HepG2 (cell line): ENCODE data around the gene CXXC5. TPM values are rescaled to one million over a fixed set of nuclear protein-coding genes. Genes with fewer than 3 reads are reported as not detected.

Experiments used
- ATAC-seq: fragments of 200-7000 bp; cut with Tn5 transposase; 3 replicates; pipeline ENCODE4 v1.9.1; 2020; ENCODE audit warnings: mild to moderate bottlenecking, moderate library complexity
- BruUV-seq: library from RNA; stranded (reverse); fragments of 400-500 nt; replicated peaks from 2 replicates; lab custom pipeline; 2021; lab: Mats Ljungman, UMichigan
- CTCF ChIA-PET: fragments of 300-600 bp; formaldehyde crosslinking; extraction: SDS; loops from one replicate; lab custom pipeline; 2021; ENCODE audit warnings: low total read pairs, inconsistent platforms, low intra/inter-chr PET ratio; lab: Yijun Ruan, JAX
- POLR2A ChIA-PET: fragments of 350-600 bp; sonication (Branson Sonifier 250); formaldehyde crosslinking; loops from one replicate; lab custom pipeline; 2020; ENCODE audit warnings: antibody characterized with exemption, inconsistent platforms; lab: Yijun Ruan, JAX
- DNase-seq: peaks from one replicate; pipeline ENCODE4 v3.0.0-alpha.2; 2015; ENCODE audit warnings: low spot score
- FAIRE-seq: peaks from 3 replicates; lab custom pipeline; 2011; peaks lifted over from hg19 to GRCh38; lab: Jason Lieb, UNC
- H2AFZ ChIP-seq: one replicate; pipeline ENCODE4 v1.6.1; 2011; ENCODE audit warnings: low read length, inconsistent platforms
- H3K27ac ChIP-seq: fragments of 300-600 bp; 3 replicates; pipeline ENCODE4 v1.8.0; 2011; ENCODE audit warnings: mixed run types, mild to moderate bottlenecking, mixed read lengths, low read length, inconsistent platforms; ENCODE audit not compliant: insufficient read depth; ENCODE audit errors: extremely low read length
- H3K27me3 ChIP-seq, 2 experiments: fragments of 200-600 bp in 1 of 2; 2 replicates in 1 of 2; 3 replicates in 1 of 2; pipeline versions ENCODE4 v1.6.0 to v1.8.0; 2011; ENCODE audit warnings: low read length in 2 of 2, mild to moderate bottlenecking in 2 of 2, moderate library complexity in 2 of 2, inconsistent platforms in 1 of 2; ENCODE audit not compliant: insufficient read depth in 2 of 2, control insufficient read depth in 1 of 2
- H3K36me3 ChIP-seq, 2 experiments: fragments of 200-600 bp in 1 of 2; replicated peaks in 1 of 2; 2 replicates in 1 of 2; 3 replicates in 1 of 2; pipeline versions ENCODE4 v1.5.1 to v1.8.0; 2011; ENCODE audit warnings: low read length in 2 of 2, inconsistent platforms in 1 of 2; ENCODE audit not compliant: insufficient read depth in 2 of 2, control insufficient read depth in 1 of 2
- H3K4me1 ChIP-seq: 2 replicates; pipeline ENCODE4 v1.5.1; 2012; ENCODE audit warnings: low read length, inconsistent platforms; ENCODE audit not compliant: insufficient read depth
- H3K4me2 ChIP-seq: 2 replicates; pipeline ENCODE4 v1.6.0; 2011; ENCODE audit warnings: low read depth, low read length, inconsistent platforms
- H3K4me3 ChIP-seq, 3 experiments: fragments of 200-600 bp in 1 of 3; sonication (generic), shearing (Covaris generic) in 1 of 3; replicated peaks in 1 of 3; 2 replicates each; pipeline ENCODE4 v1.5.1; 2011 to 2016; ENCODE audit warnings: low read length in 3 of 3, inconsistent platforms in 2 of 3, low read depth in 2 of 3, mild to moderate bottlenecking in 2 of 3, control low read depth in 1 of 3, mixed read lengths in 1 of 3; ENCODE audit not compliant: insufficient read depth in 1 of 3
- H3K79me2 ChIP-seq: one replicate; pipeline ENCODE4 v1.6.1; 2011; ENCODE audit warnings: low read length, inconsistent platforms; ENCODE audit not compliant: insufficient read depth
- H3K9ac ChIP-seq: 2 replicates; pipeline ENCODE4 v1.6.0; 2011; ENCODE audit warnings: mild to moderate bottlenecking, low read depth, low read length, inconsistent platforms; ENCODE audit not compliant: insufficient read depth
- H3K9me3 ChIP-seq: 2 replicates; pipeline ENCODE4 v1.5.1; 2012; ENCODE audit warnings: mild to moderate bottlenecking, low read length
- H4K20me1 ChIP-seq: 2 replicates; pipeline ENCODE4 v1.6.0; 2011; ENCODE audit warnings: inconsistent platforms, mild to moderate bottlenecking, low read length, moderate library complexity; ENCODE audit not compliant: insufficient read depth
- ATAD3A ChIP-seq: sonication (generic); formaldehyde crosslinking; IDR thresholded peaks from 2 replicates; pipeline ENCODE4 v1.4.0; 2020; ENCODE audit warnings: missing genetic modification reagents
- BCLAF1 ChIP-seq: fragments of 450-650 bp; IDR thresholded peaks from 2 replicates; pipeline ENCODE4 v1.6.1; 2017; ENCODE audit warnings: mild to moderate bottlenecking
- CREB3 ChIP-seq: sonication (generic); formaldehyde crosslinking; IDR thresholded peaks from 2 replicates; pipeline ENCODE4 v1.5.0; 2020; ENCODE audit warnings: missing genetic modification reagents
- FOSL1 ChIP-seq: sonication (generic); formaldehyde crosslinking; IDR thresholded peaks from 2 replicates; pipeline ENCODE4 v1.9.0; 2021; ENCODE audit warnings: missing genetic modification reagents, borderline replicate concordance
- HOXD1 ChIP-seq: sonication (generic); formaldehyde crosslinking; IDR thresholded peaks from 2 replicates; pipeline ENCODE4 v1.5.0; 2020; ENCODE audit warnings: missing genetic modification reagents
- IRF9 ChIP-seq: sonication (generic); formaldehyde crosslinking; IDR thresholded peaks from 2 replicates; pipeline ENCODE4 v1.8.0; 2022; ENCODE audit warnings: missing genetic modification reagents, mild to moderate bottlenecking, borderline replicate concordance
- KMT2A ChIP-seq: sonication (generic); formaldehyde crosslinking; IDR thresholded peaks from 2 replicates; pipeline ENCODE4 v1.4.0; 2020; ENCODE audit warnings: missing genetic modification reagents
- SAFB2 ChIP-seq: sonication (generic); formaldehyde crosslinking; IDR thresholded peaks from 2 replicates; pipeline ENCODE4 v1.5.1; 2020; ENCODE audit warnings: missing genetic modification reagents, low read depth, mild to moderate bottlenecking, borderline replicate concordance
- TEAD3 ChIP-seq: optimal IDR thresholded peaks from 2 replicates; pipeline ENCODE3; 2016; ENCODE audit warnings: borderline replicate concordance
- YY1 ChIP-seq: IDR thresholded peaks from 2 replicates; pipeline ENCODE4 v1.6.1; 2011; ENCODE audit warnings: low read length, low read depth, moderate library complexity, mild to moderate bottlenecking; ENCODE audit not compliant: insufficient read depth, insufficient replicate concordance
- ZBTB37 ChIP-seq: sonication (generic); formaldehyde crosslinking; IDR thresholded peaks from 2 replicates; pipeline ENCODE4 v1.4.0; 2020; ENCODE audit warnings: mild to moderate bottlenecking, missing genetic modification reagents
- ZIK1 ChIP-seq: sonication (generic); formaldehyde crosslinking; IDR thresholded peaks from 2 replicates; pipeline ENCODE4 v1.5.0; 2020; ENCODE audit warnings: mild to moderate bottlenecking, low read depth, missing genetic modification reagents, borderline replicate concordance
- ZNF263 ChIP-seq: sonication (generic); formaldehyde crosslinking; IDR thresholded peaks from 2 replicates; pipeline ENCODE4 v1.4.0; 2020; ENCODE audit warnings: missing genetic modification reagents
- ZNF44 ChIP-seq: sonication (generic); formaldehyde crosslinking; IDR thresholded peaks from 2 replicates; pipeline ENCODE4 v1.5.1; 2020; ENCODE audit warnings: mild to moderate bottlenecking, missing genetic modification reagents
- ZNF605 ChIP-seq: sonication (generic); formaldehyde crosslinking; IDR thresholded peaks from 2 replicates; pipeline ENCODE4 v1.8.0; 2022; ENCODE audit warnings: mild to moderate bottlenecking, missing genetic modification reagents
- ZNF704 ChIP-seq: sonication (generic); formaldehyde crosslinking; IDR thresholded peaks from 2 replicates; pipeline ENCODE4 v1.8.1; 2023; ENCODE audit warnings: mild to moderate bottlenecking, inconsistent platforms, moderate library complexity, missing genetic modification reagents, borderline replicate concordance
- ZNF776 ChIP-seq: sonication (generic); formaldehyde crosslinking; IDR thresholded peaks from 2 replicates; pipeline ENCODE4 v1.4.0; 2020; ENCODE audit warnings: mild to moderate bottlenecking, missing genetic modification reagents
- ZNF792 ChIP-seq: IDR thresholded peaks from 2 replicates; pipeline ENCODE4 v1.6.1; 2016
- WGBS: methylation state at CpG from one replicate; pipeline ENCODE4 v1.1.6; 2017; ENCODE audit warnings: low lambda C conversion rate; 5-methylcytosine and 5-hydroxymethylcytosine counted together
- in situ Hi-C: cut with HindIII; loops from 2 replicates; pipeline ENCODE4 v1.10.0; 2017; ENCODE audit warnings: low pct_unique_long_range_greater_than_20kb; ENCODE audit not compliant: extremely low pct_ligation_motif_present
- intact Hi-C: fragments of 100-400 bp; cut with micrococcal nuclease; formaldehyde crosslinking; loops from one replicate; pipeline ENCODE4 v1.10.0; 2022; ENCODE audit not compliant: unreplicated experiment
- polyA plus RNA-seq, 8 experiments: library from polyadenylated mRNA; depleted of rRNA in 3 of 8; stranded (reverse) in 7 of 8; unstranded in 1 of 8; fragments of >200 nt; fragmentation: Illumina TruSeq in 4 of 8; extraction: Trizol in 4 of 8; gene quantifications; 2 replicates each; pipeline versions ENCODE4 v1.2.1 to v1.2.3, GENCODE V29; 2011 to 2016; ENCODE audit warnings: low read depth in 4 of 8, missing spikeins in 1 of 8, mixed read lengths in 1 of 8; ENCODE audit not compliant: insufficient read depth in 1 of 8
- total RNA-seq, 5 experiments: library from RNA; depleted of rRNA; stranded (reverse); fragments of >200 nt; fragmentation: Illumina TruSeq; extraction: Trizol; gene quantifications; 2 replicates each; pipeline ENCODE4 v1.2.3, GENCODE V29; 2016; ENCODE audit warnings: low read depth in 1 of 5

Gene CXXC5
- total and polyA plus RNA-seq, 2 of the 13 experiments (the other 11 are each of a cell fraction or from before 2014, with no cell fraction given): 32.3 to 33.0 TPM

- POLR2A ChIA-PET: interaction anchor here (0.8 to 4.1 kb wide), 8 partner anchors 10 to 83 kb away, joined by 3 to 34 read pairs (median 8); no protein-coding TSS in a partner anchor
- no peaks in the 10 kb centered on the region for H3K9me3 ChIP-seq
- peaks cover 0 to 1% of the 10 kb centered on the region in 2 experiments; a peak in 2 of 5 replicates for H3K36me3 ChIP-seq
- peaks cover 66% of the 10 kb centered on the region for H3K79me2 ChIP-seq
- in situ Hi-C loops (no loop called here), intact Hi-C loops (loop anchor here (1.0 to 5.0 kb wide), 2 partner anchors 13 to 97 kb away; no protein-coding TSS in a partner anchor)
- WGBS: 0% methylated on average over 6 of the region's 13 CpGs
- CTCF ChIA-PET: interaction anchor here (1.0 to 2.6 kb wide), 2 partner anchors 15 to 115 kb away, joined by 4 to 10 read pairs; no protein-coding TSS in a partner anchor
- ATAC-seq (no peak), FAIRE-seq (no peak), DNase-seq (no peak)
- peak overlapping the region; percentile 74 to 95 (median 91) for H3K4me3 ChIP-seq
- peaks cover 42% of the 10 kb centered on the region for H4K20me1 ChIP-seq
- no peaks in the 10 kb centered on the region; a peak in 1 of 5 replicates for H3K27me3 ChIP-seq
- H3K9ac ChIP-seq: peak overlapping the region; percentile 79
- no peak overlapping the region for H2AFZ ChIP-seq
- peaks cover 67% of the 10 kb centered on the region for H3K4me1 ChIP-seq
- H3K4me2 ChIP-seq: peak overlapping the region; percentile 90
- TSS peak; percentile 66 for BruUV-seq
- peak overlapping the region; percentile 76 for H3K27ac ChIP-seq
- TF ChIP-seq IRF9 (CRISPR knock-in tag) (peak; percentile 43; the same call in 1 of the 2 replicates), ZNF263 (peak; percentile 92), BCLAF1 (no peak), HOXD1 (CRISPR knock-in tag) (no peak), ZNF704 (CRISPR knock-in tag) (no peak), ZBTB37 (CRISPR knock-in tag) (no peak), ZIK1 (CRISPR knock-in tag) (no peak), CREB3 (CRISPR knock-in tag) (no peak), ZNF605 (no peak), ATAD3A (no peak), ZNF776 (0 out of 2 replicates have a peak, but pooled peaks have one; percentile 16), YY1 (peak; percentile 4), SAFB2 (no peak), ZNF44 (no peak), TEAD3 (CRISPR knock-in tag) (no peak), ZNF792 (CRISPR knock-in tag) (no peak), FOSL1 (no peak), KMT2A (CRISPR knock-in tag) (0 out of 2 replicates have a peak, but pooled peaks have one; percentile 12)
Observed at GRCh38 chr5:139650689-139651042, 2.5 kb downstream of the CXXC5 start.
